DND-41 (cell line): ENCODE measurements around the gene CAMLG.

Experiments used
- CTCF ChIP-seq: IDR thresholded peaks from 2 replicates; pipeline ENCODE4 v1.5.1; 2012; ENCODE audit warnings: borderline replicate concordance, low read length, moderate library complexity, mild to moderate bottlenecking; ENCODE audit not compliant: poor library complexity, severe bottlenecking; ENCODE audit errors: extremely low read depth
- EZH2 ChIP-seq: IDR thresholded peaks from 3 replicates; pipeline ENCODE4 v1.6.1; 2012; ENCODE audit warnings: borderline replicate concordance, low read depth, mild to moderate bottlenecking, moderate library complexity, low read length, inconsistent platforms; ENCODE audit not compliant: severe bottlenecking

- TF ChIP-seq CTCF: no peak
- no peak for TF ChIP-seq EZH2
These were observed 30.9 kb downstream of the CAMLG start for GRCh38 chr5:134769206-134769605.
